Globus pallidus (tissue), 1 donor: ENCODE results near the gene CXorf38.
"Not testable (repeated sequence)": the region's sequence is repeated elsewhere in the genome, so short reads cannot be mapped to it uniquely, and the experiment has no call there.

Source experiments
- DNase-seq: peaks from one replicate; pipeline ENCODE4 v3.0.0-alpha.2; 2015; ENCODE audit warnings: low spot score

Gene CXorf38

GRCh38 chrX:40625294-40625693, 22.1 kb downstream of the CXorf38 start:
- no peak for DNase-seq

- DNase-seq: no peak
Observed at GRCh38 chrX:40623665-40624064, 23.7 kb downstream of the CXorf38 start.

- no peak for DNase-seq
Observed at GRCh38 chrX:40623139-40623536, 24.2 kb downstream of the CXorf38 start, which contains the start of gene MPC1L. Gene MPC1L (plus strand): TSS chrX:40623428. CDS start chrX:40623566, 138 bp downstream.

- DNase-seq: no peak
Observed at GRCh38 chrX:40622479-40623138, 24.8 kb downstream of the CXorf38 start.

GRCh38 chrX:40617566-40617965, 29.8 kb downstream of the CXorf38 start:
- no peak for DNase-seq

- no peak for DNase-seq
Observed at GRCh38 chrX:40615976-40616375, 31.4 kb downstream of the CXorf38 start.

GRCh38 chrX:40612511-40612910, 34.9 kb downstream of the CXorf38 start:
- no peak for DNase-seq

GRCh38 chrX:40607381-40607780, 40.0 kb downstream of the CXorf38 start:
- no peak for DNase-seq

GRCh38 chrX:40603446-40603845, 43.9 kb downstream of the CXorf38 start:
- DNase-seq: no peak

- DNase-seq: not testable (repeated sequence)
Observed at GRCh38 chrX:40589616-40590321, 57.6 kb downstream of the CXorf38 start.

GRCh38 chrX:40587623-40588022, 59.7 kb downstream of the CXorf38 start:
- not testable (repeated sequence) for DNase-seq

- no peak for DNase-seq
Observed at GRCh38 chrX:40582811-40583210, 64.5 kb downstream of the CXorf38 start.

GRCh38 chrX:40582178-40582577, 65.2 kb downstream of the CXorf38 start:
- DNase-seq: not testable (repeated sequence)

- DNase-seq: no peak
Observed at GRCh38 chrX:40581336-40581920, 65.9 kb downstream of the CXorf38 start.

GRCh38 chrX:40580537-40581335, 66.6 kb downstream of the CXorf38 start, which contains the start of gene ATP6AP2:
Gene ATP6AP2 (plus strand): TSS chrX:40580970. CDS start chrX:40581066, 96 bp downstream.
- peak; percentile 92 for DNase-seq

GRCh38 chrX:40579900-40580536, 67.3 kb downstream of the CXorf38 start:
- DNase-seq: no peak

- no peak for DNase-seq
Observed at GRCh38 chrX:40579141-40579540, 68.2 kb downstream of the CXorf38 start.

- DNase-seq: no peak
Observed at GRCh38 chrX:40578039-40578695, 69.2 kb downstream of the CXorf38 start.
